ENCODE results near the gene MRPL52.
"Not testable (repeated sequence)": the region's sequence is repeated elsewhere in the genome, so short reads cannot be mapped to it uniquely, and the experiment has no call there.

MRPL52 gene

GRCh38 chr14:22854963-22855724, 25.5 kb downstream of the MRPL52 start:
- TF ChIP-seq CTCF (IDR thresholded peaks at IDR 0.05; ENCODE audit: low read depth, low read length): no peak
- H3K4me3 ChIP-seq (ENCODE audit: low read depth, low read length): no peak overlapping the region

DNA sequence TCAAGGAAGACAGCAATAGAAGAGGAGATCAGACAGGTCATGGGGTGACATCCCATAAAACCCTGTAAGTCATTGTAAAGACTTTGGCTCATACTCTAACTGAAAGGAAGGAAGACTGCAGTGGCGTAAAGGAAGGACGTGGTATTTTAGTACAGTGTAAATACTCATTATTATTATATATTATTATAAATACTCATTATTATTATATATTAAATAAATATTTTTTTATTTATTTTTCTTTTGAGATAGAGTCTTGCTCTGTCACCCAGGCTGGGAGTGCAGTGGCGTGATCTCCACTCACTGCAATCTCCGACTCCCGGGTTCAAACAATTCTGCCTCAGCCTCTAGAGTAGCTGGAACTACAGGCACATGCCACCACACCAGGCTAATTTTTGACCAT, 26.7 kb downstream of the MRPL52 start:
- no peak overlapping the region for H3K4me3 ChIP-seq (ENCODE audit: low read depth, low read length)

DNA sequence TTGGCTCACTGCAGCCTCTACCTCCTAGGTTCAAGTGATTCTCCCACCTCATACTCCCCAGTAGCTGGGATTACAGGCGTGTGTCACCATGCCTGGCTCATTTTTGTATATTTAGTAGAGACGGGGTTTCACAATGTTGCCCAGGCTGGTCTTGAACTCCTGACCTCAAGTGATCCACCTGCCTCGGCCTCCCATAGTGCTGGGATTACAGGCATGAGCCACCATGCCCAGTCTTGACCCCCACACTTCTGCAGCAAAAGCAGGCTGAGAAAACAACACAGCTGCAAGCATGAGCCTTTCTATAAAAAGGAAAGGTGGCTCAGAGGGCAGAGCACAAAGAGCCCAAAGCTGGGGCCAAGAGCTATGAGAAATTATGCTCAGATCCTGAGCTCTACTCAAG, 30.7 kb downstream of the MRPL52 start:
- H3K4me3 ChIP-seq (ENCODE audit: low read depth, low read length): not testable (repeated sequence)

More for the DNA sequence above, 26.7 kb downstream of the MRPL52 start:
- no peak for TF ChIP-seq CTCF (IDR thresholded peaks at IDR 0.05; ENCODE audit: low read depth, low read length)

DNA sequence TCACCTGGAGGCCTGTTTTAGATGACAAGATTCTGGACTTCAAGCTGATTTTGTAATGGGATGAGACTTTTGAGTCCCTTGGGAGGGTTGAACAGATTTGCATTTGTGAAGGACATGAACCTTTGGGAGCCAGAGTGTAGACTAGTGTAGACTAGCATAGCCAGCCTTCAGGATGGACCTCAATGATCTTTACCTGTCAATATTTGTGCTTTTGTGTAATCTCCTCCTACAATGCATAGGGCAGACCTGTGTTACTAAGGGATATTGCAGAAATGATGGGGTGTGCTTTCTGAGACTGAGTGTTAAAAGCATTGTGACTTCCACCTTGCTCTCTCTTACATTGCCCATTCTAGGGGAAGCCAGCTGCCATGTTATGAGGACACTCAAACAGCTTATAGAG, 32.0 kb downstream of the MRPL52 start:
- no peak for TF ChIP-seq CTCF (IDR thresholded peaks at IDR 0.05; ENCODE audit: low read depth, low read length)
- no peak overlapping the region for H3K4me3 ChIP-seq (ENCODE audit: low read depth, low read length)

DNA sequence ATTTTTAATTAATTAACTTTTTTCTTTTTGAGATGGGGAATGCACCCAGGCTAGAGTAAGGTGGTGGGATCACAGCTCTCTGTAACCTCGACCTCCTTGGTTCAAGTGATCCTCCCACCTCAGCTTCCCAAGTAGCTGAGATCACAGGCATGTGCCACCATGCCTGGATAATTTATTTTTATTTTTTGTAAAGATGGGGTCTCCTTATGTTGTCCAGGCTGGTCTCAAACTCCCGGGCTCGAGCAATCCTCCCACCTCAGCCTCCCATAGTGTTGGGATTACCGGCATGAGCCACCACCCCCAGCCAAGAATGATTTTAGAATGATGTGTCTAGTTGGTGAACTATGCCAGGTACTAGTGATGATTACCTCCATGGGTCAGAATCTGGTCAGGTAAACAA, 35.3 kb downstream of the MRPL52 start:
- TF ChIP-seq CTCF (IDR thresholded peaks at IDR 0.05; ENCODE audit: low read depth, low read length): no peak

DNA sequence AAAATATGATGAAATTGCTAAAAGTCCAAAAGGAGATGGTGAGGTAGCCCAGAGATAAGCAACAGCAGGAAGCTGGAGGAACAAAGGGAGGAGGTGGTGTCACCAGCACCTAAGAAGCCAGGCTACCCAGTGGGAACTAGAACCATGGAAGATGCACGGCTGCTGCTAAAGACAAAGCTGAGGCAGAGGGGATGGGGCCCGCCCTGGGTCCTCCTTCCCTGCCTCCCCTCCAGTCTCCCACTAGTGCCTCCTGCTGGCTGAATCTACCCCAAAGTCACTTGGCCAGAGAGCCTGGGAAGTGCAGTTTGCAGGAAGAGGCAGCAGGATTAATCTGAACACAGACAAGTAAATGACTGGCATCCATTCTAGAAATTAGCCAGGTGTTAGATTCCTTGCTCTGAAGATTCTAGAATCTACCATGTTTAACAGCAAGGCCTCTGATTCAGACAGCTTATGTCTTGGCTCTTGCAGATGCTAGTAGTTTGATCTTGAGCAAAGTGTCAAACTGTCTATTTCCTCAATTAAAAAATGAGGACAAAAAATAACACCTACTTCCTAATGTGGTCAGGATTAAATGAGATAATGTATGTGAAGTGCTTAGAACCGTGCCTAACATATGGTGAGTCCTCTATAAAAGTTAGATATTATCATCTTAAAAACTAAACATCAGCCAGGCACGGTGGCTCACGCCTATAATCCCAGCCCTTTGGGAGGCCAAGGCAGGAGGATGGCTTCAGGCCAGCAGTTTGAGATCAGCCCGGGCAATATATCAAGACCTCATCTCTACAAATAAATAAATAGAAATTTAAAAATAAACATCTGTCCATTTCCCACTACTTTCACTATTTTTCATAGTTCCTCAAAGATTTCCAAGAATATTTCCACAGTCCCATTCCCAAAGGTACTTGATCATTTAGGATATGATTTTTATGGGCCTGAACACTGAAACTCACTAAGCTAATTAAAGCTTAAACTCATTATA, 36.0 kb downstream of the MRPL52 start:
- TF ChIP-seq CTCF (IDR thresholded peaks at IDR 0.05; ENCODE audit: low read depth, low read length): 0 out of 2 replicates have a peak, but pooled peaks have one; percentile 10

More for the DNA sequence above, 35.3 kb downstream of the MRPL52 start:
- H3K4me3 ChIP-seq (ENCODE audit: low read depth, low read length): no peak overlapping the region

GRCh38 chr14:22866874-22867273, 37.2 kb downstream of the MRPL52 start:
- TF ChIP-seq CTCF (IDR thresholded peaks at IDR 0.05; ENCODE audit: low read depth, low read length): no peak
- no peak overlapping the region for H3K4me3 ChIP-seq (ENCODE audit: low read depth, low read length)

More for the DNA sequence above, 36.0 kb downstream of the MRPL52 start:
- no peak overlapping the region for H3K4me3 ChIP-seq (ENCODE audit: low read depth, low read length)
